NCI-H187 (cell line): Measurements from ENCODE around the gene PTPRN.
A peak's percentile ranks its signal among the peaks of the same experiment; 100 is the strongest.

ENCODE experiments used
- DNase-seq, 2 experiments: peaks; one replicate each; lab custom pipeline; 2025; lab: John Stamatoyannopoulos, UW

The PTPRN gene

DNA sequence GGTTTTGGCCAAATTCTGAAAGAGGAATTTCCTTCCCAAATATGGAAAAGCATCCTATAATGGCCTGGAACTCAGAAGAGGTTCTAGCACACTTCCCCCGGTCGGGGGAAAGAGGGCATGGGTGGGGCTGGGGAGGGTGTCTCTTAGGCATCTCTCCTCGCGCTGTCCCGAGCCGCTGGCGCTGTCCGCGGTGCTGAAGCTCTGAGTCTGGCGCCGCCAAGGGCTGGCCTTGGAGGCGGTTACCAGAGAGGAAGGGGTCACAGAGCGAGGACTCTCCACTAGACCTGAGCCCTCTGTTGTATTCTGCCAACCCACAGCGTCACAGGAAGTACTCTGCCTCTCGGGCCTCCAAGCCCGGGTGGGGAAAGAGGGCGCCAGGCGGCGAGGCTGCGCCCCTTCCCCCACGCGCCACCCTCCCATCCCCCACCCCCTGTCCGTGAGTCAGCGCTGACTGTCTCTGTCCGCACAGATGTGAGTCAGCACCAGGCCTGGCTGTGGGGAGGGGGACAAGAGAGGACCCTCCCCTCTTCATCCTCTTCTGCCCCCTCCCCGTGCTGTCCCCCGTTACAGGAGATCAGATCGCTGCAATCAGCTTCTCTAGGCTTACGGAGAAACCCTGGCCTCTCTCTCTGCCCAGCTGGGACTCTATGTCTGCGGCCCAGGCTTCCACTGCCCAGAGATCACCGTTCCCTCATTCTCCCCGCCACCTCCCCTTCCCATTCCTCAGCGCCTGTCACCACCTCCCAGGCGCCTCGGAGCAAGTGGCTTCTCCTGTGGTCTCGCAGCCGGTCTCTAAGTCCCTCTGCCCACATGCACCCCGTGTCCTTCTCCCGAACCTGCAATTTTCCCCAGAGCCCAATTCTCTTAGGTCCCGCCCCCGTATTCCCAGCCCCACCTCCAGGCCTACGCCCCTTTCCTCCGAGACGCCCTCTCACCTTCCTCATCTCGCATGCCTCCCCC is 779 bp downstream of the PTPRN start:
- DNase-seq = no peak

GRCh38 chr2:219306047-219306446 is 3.2 kb downstream of the PTPRN start:
- DNase-seq = no peak

DNA sequence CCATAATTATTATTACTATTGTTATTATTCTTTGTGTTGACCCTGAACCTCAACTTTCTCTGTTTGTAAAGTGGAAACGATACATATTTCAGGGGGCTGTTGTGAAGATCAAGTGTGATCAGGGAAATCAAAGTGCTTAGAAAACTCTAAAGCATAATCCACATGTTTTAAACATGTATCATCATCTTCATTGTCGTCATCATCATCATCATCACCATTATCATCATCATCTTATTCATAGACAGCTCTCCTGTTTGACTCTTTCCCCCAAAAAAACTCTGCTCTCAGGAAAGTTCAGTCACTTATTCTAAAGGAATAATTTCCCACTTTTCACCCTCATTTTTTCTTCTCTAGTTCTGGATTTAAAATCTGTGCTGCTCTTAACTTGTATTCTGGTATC is 5.0 kb downstream of the PTPRN start:
- no peak for DNase-seq

GRCh38 chr2:219302412-219302968 is 6.7 kb downstream of the PTPRN start:
- no peak for DNase-seq

DNA sequence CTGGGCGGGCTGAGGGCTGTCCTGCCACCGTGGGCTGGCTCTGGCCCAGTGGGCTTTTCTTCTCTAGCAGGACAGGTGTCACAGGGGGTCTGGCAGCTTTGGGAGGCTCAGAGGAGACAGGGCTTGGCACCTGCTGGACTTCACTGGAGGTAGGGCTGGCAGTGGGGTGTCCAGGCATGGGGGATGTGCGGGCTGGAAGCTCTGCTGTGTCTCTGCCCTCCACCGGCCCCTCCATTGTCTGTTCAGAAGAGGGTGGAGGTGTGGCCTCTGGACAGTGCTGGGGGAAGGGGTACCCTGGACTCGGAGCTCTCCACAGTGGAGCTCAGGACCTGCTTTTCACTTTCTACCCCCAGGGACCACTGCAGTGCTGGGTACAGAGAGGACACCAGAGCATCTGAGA is 9.2 kb downstream of the PTPRN start:
- no peak for DNase-seq

DNA sequence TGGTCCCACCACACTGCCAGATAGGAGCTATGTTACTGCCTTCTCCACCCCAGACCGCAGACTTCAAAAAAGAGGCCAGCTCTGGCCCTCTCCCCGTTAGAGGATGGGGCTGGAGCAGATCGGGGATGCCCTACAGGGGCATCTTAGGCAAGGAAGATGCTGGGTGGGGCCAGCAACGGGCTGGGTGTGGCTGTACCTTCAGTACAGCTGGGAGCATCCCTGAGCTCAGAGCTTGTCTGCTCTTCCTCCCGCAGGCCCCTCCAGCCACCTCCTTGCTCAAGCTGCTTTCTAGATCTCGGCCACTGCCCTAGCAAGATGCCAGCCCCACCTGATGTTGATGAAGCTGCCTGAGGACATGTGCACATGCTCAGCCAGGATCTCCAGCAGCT is 9.8 kb downstream of the PTPRN start:
- no peak for DNase-seq

DNA sequence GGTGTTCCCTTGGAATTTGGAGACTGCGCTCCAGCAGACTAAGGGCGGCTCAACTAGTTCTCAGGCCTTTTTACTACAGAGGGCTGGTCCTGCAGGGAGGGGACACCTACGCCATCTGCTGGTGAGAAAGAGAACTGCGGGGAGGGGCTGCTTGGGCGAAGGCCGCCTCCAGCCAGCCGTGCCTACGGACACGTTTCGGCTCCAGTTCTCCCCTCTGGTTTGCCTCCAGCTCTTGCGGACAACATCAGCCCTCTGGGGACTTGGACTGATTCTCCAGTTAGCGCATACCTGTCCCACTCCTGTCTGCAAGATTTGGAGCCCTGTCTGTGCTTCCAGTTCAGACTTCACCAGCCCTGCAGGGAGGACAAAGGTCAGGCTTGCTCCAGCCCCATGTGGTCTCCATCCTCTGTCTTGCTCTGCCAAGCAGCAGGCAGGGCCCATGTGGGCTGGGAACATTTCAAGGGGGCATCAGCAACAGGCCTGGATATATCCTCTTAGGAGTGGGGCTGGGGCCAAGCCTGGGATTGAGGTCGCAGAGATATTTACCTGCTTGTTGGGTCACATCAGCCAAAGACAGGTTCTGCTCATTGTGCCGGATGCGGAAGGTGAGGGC is 10.3 kb downstream of the PTPRN start:
- peak; percentile 22 to 43 for DNase-seq

GRCh38 chr2:219297766-219298456 is 11.3 kb downstream of the PTPRN start:
- no peak for DNase-seq

- DNase-seq = no peak
These were observed 12.4 kb downstream of the PTPRN start for GRCh38 chr2:219296631-219297391.

DNA sequence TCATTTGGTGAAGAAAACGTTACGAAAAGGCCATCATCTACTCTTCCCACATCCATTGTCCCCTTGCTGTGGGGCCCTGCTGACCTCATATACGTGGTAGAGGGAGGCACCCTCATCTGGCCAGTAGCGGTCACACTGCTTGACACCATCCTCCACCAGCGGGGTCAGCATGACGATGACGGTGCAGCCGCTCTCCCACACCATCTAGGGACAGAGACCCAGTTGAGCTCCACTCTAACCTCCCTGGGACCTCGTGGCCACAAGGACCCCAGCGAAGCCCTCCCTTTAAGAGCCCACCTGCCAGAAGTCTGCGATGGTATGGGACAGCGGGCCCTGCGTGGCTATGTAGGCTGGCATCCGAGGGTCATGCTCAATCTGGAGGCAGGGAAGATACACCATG is 13.1 kb downstream of the PTPRN start:
- no peak for DNase-seq

DNA sequence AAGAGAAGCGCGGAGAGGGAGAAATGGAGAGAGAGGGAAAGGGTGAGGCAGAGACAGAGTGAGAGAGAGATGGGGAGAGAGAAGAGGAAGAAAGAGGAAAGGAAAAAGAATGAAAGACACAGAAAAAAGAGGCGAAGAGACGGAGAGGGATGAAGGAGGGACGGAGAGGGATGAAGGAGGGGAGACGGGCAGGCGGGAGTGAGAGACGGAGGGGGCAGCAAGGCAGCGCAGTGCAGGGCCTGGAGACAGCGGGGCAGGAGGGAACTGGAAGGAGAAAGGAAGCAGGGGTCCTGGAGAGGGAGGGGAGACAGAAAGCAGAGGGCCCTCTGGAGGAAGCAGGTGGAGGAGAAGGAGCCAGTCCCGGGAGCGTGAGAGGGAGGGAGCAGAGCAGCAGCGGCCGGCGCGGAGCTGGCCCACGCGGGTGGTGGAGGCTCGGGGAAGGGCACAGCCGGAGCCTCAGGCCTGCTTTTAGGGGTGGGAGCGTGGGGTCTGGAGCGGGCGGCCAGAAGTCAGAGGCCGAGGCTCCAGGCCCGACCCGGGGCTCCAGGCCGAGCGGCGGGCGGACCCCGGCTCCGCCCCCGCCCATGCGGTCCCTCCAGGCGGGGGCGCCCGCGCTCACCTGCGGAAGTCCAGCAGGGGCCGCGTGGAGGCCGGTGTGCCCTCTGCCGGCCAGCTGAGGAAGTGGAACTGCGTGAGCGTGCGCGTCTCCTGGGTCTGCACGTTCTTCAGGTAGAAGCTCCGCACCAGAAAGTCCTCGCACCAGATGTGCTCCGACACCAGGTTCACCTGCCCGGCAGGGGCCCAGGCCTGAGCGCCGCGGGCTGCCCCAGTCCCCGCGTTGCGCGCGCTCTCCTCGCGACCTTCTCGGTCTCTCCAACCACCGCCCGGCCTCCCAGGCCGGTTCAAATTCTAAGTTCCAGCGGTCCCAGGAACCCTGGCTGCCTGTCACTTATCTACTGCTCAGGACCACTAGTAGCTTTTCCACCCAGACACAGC is 14.5 kb downstream of the PTPRN start:
- DNase-seq = peak; percentile 39 to 61

DNA sequence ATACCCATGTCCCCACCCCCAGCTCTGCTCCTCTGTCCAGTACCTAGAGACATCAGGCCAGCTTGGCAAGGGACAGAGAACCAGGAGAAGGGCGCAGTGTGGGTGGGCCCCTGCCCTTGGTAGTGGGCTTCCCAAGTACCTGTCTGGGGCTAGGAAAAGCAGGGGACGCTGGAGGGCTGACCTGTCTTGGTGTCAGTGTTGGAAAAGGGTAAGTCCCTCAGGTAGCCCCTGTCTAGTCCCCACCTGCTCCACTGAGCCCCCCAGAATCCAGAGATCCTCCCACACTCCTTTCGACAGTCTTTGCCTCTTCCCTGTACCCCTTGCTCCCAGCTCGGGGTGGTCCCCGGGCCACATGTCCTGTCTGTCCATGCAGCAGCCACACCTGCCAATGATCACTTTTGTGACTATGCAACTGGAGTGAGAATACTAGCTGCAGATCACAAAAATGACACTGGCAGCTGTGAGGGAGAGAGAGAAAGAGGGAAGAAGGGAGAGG is 15.4 kb downstream of the PTPRN start:
- DNase-seq = no peak

DNA sequence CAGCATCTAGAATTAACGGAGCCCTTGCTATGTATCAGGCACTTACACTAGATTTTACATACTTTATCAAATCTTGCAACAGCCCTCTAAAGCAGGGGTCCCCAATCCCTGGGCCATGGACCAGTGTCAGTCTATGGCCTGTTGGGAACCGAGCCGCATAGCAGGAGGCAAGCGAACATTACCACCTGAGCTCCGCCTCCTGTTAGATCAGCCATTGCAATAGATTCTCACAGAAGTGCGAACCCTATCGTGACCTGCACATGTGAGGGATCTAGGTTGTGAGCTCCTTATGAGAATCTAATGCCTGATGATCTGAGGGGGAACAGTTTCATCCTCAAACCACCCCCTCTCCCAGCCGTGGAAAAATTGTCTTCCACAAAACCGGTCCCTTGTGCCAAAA is 16.6 kb downstream of the PTPRN start:
- DNase-seq = no peak

DNA sequence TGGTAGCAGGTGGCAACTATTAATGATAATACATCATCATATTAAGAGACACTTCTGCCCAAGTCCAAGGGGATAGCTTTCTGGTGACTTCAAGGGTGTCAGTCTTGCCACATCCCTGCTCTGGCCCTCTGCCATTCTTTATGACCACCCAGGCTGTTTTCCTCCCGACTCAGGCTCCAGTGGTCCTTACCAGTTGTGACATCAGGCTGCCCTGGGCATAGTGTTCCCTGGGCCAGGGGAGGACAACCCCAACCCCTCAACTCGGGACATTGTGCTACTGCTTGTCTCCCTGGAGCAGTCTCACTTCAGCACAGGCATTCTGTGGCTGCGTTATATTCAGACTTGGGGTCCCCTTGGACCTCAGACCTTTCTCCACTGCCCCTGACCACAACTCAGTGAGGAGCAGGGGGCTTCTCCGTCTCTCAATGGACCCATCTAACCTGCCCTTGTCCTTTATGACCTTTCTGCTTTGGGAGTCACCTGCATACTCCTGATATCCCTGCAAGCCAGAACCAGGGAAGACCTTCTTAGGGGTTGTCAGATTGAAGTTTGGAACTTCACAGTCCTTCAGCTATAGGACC is 17.2 kb downstream of the PTPRN start:
- no peak for DNase-seq

DNA sequence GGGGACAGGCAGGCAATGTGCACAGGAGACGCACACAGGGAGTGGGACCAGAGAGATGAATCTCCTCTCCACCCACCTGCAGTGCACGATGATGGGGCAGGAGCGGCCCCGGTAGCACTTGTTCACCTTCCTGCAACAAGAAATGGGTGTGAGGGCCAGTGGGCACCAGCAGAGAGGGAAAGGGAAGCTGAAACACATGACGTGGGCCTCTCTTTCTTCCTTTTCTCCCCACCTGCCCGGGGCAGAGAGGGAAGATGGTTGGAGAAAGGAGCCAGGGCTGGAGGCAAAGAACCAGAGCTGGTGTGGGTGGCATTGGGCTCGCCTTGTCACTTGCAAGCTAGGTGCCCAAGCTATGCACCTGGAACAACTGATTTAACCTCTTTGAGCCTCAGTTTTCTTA is 17.8 kb downstream of the PTPRN start:
- no peak for DNase-seq

DNA sequence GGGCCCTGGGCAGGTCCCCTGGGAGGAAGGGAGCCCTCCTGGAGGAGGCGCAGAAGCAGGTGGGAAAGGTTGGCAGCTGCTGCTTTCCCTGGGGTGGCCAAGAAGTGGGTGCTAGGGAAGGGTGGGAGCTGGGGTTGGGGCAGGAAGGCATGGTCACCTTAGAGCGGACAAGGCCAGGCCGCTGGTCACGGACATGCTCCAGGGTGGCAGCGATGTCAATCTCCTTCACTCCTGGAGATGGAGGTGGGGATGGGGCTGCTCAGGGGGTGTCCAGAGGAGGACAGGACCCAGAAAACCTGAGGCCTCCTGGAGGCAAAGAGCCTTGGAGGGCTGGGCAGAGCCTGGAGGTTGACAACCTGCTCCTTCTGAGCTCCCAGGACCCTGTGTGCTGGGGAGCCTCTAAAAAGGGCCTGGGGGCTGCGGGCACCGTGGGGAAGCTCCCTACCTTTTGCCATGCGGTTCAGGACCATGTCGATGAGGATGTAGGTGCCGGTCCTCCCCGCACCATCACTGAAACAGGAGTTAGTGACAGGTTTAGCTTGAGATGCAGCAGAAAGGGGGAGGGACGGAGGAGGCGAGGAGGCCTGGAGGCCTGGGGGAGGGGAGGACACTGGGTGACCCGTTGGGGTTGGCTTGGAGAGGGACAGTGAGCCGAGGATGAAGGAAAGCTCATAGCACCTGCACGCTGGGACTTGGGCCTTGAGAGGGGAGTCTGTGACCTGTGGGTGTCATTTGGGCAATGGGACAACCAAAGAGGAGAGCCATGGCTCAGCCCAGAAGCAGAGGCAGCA is 18.6 kb downstream of the PTPRN start:
- DNase-seq = no peak

- DNase-seq = no peak
These were observed 19.5 kb downstream of the PTPRN start for GRCh38 chr2:219289537-219290361.

DNA sequence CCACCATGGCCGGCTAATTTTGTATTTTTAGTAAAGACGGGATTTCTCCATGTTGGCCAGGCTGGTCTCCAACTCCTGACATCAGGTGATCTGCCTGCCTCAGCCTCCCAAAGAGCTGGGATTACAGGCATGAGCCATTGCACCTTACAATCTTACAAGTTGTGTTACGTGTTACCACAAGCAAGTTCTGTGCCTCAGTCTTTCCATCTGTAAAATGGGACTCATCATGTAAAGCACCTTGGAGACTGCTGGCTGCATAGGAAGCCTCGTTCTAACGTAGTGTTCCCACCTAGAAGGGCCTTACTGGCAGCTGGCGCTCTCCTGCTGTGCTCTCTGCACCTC is 20.0 kb downstream of the PTPRN start:
- DNase-seq = no peak
